ENCODE measurements around the gene SLC25A18.

GRCh38 chr22:17554814-17555213 lies 8.5 kb upstream of the SLC25A18 start:
- TF ChIP-seq CTCF (conservative IDR thresholded peaks at IDR 0.05; ENCODE audit: low read depth, low read length) (no peak), EZH2 (IDR thresholded peaks at IDR 0.05; ENCODE audit: borderline replicate concordance, low read depth, low read length, poor library complexity, severe bottlenecking) (no peak)
